Choroid plexus epithelial cell (primary cell): Measurements from ENCODE around the gene PID1.

Source experiments
- DNase-seq: peaks from one replicate; pipeline ENCODE4 v3.0.0-alpha.2; 2010; ENCODE audit warnings: low read depth
- H3K4me3 ChIP-seq: 2 replicates; pipeline ENCODE4 v1.5.1; 2011; ENCODE audit warnings: low read depth, mild to moderate bottlenecking, control low read depth, low read length, moderate library complexity
- TF ChIP-seq, protein P1 (sequence below): conservative IDR thresholded peaks from 2 replicates; pipeline ENCODE4 v1.5.1; 2011; ENCODE audit warnings: low read depth, mild to moderate bottlenecking, control low read depth, inconsistent platforms, low read length, moderate library complexity

PID1 gene

DNA sequence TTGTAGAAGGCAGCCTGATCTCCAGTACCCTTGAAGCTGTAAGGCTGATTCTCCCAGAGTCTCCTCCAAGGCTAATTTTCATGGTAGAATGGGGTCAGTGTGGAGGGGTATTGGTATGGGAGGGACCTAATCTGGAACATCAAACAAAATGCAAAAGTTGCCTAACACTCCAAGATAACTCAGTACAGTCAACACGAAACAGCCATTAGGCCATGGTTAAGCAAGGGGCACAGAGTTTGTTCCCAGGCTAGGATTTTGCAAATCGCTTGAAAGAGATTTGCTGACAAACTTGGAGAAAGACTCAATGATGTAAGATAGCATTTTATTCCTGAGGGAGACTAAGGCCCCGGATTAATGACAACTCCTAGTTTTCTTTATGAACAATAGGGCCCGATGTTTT lies 5.4 kb downstream of the PID1 start:
- DNase-seq, result no peak
- H3K4me3 ChIP-seq, result no peak overlapping the region
- TF ChIP-seq, protein P1, sequence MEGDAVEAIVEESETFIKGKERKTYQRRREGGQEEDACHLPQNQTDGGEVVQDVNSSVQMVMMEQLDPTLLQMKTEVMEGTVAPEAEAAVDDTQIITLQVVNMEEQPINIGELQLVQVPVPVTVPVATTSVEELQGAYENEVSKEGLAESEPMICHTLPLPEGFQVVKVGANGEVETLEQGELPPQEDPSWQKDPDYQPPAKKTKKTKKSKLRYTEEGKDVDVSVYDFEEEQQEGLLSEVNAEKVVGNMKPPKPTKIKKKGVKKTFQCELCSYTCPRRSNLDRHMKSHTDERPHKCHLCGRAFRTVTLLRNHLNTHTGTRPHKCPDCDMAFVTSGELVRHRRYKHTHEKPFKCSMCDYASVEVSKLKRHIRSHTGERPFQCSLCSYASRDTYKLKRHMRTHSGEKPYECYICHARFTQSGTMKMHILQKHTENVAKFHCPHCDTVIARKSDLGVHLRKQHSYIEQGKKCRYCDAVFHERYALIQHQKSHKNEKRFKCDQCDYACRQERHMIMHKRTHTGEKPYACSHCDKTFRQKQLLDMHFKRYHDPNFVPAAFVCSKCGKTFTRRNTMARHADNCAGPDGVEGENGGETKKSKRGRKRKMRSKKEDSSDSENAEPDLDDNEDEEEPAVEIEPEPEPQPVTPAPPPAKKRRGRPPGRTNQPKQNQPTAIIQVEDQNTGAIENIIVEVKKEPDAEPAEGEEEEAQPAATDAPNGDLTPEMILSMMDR, result no peak

DNA sequence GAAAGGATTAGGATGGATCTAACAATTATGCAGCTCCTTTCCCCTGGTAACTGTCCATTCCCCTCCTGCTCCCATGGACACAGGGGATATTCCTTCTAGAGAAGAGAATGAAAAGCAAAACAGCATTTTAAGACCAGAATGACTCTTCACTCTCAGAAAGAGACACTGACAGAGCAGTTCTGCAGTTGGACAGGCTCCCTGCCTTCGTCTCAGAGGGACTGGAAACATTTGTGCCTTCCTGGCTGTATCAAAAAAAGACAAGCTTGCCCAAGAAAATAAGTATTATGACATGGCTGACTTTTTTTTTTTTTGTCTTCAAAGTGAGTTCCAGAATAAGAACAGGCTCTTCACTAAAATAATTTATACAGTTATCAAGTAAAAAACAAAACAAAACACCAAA lies 9.5 kb downstream of the PID1 start:
- TF ChIP-seq, protein P1, result no peak
- DNase-seq, result no peak
- H3K4me3 ChIP-seq, result no peak overlapping the region

GRCh38 chr2:229261076-229261475 lies 10.0 kb downstream of the PID1 start:
- H3K4me3 ChIP-seq, result no peak overlapping the region
- DNase-seq, result no peak
- TF ChIP-seq, protein P1, result no peak

GRCh38 chr2:229257985-229258384 lies 13.1 kb downstream of the PID1 start:
- H3K4me3 ChIP-seq, result no peak overlapping the region
- no peak for DNase-seq
- TF ChIP-seq, protein P1, result no peak

- TF ChIP-seq, protein P1, result no peak
- no peak overlapping the region for H3K4me3 ChIP-seq
- DNase-seq, result no peak
Measured at GRCh38 chr2:229256376-229256775, 14.7 kb downstream of the PID1 start.

GRCh38 chr2:229254206-229254605 lies 16.9 kb downstream of the PID1 start:
- no peak overlapping the region for H3K4me3 ChIP-seq
- DNase-seq, result peak; percentile 37
- TF ChIP-seq, protein P1, result no peak

GRCh38 chr2:229252996-229253395 lies 18.1 kb downstream of the PID1 start:
- TF ChIP-seq, protein P1, result no peak

More at GRCh38 chr2:229252996-229253395, 18.1 kb downstream of the PID1 start:
- peak; percentile 17 for DNase-seq
- no peak overlapping the region for H3K4me3 ChIP-seq
